Inferior parietal cortex (tissue), 1 donor: ENCODE results near the gene UST.
"Not testable (repeated sequence)": the region's sequence is repeated elsewhere in the genome, so short reads cannot be mapped to it uniquely, and the experiment has no call there.

ENCODE experiments used
- DNase-seq: peaks from one replicate; pipeline ENCODE4 v3.0.0-alpha.2; 2016; ENCODE audit errors: extremely low spot score

The UST gene

DNA sequence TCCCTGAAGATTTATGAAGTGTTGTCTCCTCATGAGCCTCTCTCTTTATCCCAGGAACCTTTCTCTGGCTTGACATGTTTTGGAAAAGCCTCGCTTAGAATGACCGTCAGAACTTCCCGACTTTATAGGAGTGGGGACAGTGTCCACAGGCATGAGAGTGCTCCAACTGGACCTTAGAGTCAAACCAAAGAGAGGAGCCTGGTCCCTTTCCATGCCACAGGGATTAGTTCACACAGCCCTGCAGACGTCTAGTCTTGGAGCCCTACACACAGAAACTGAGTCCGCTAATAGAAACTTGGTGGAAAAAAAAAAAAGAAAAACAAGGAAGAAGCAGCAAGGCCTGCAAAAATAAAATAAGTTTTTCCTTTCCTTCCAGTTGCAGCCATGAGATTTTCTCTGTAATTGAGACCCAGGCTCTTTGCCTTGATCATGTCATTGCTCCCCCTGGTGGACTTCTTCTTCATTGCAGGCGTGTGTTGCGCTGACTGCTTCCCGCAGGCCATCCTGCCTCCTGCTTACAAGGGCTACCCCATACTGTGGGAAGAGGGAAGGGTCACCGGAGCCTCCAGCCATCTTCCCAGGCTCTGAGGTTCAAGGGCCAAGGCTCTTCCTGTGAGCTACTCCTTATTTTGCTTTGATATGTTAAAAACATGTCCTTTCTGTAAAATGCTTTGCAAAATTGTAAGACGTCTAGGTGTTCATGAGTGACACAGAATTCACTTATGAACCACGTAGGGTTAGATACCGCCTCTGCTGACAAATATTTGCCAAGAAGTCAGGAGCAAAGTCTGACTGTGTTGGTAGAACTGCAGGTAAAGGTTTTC is 201.0 kb downstream of the UST start:
- peak; percentile 97 for DNase-seq

DNA sequence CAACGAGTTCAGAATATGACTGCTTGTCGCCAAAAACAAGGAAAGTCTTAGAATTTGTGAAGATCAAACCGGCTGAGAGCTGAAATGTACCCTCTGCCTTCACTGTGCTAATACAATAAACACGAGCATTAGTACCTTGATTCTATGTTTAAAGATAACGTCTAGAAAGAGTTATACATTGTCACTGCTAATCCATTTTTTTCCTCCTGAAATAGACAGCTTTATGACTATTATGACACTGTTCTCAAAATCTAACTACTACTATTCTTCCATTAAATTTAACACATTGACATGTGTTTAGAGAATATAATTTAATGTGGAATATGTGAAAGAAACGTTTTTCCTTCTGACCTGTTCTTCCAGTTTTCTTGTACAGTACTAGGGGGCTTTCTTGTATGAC is 204.8 kb downstream of the UST start:
- no peak for DNase-seq

DNA sequence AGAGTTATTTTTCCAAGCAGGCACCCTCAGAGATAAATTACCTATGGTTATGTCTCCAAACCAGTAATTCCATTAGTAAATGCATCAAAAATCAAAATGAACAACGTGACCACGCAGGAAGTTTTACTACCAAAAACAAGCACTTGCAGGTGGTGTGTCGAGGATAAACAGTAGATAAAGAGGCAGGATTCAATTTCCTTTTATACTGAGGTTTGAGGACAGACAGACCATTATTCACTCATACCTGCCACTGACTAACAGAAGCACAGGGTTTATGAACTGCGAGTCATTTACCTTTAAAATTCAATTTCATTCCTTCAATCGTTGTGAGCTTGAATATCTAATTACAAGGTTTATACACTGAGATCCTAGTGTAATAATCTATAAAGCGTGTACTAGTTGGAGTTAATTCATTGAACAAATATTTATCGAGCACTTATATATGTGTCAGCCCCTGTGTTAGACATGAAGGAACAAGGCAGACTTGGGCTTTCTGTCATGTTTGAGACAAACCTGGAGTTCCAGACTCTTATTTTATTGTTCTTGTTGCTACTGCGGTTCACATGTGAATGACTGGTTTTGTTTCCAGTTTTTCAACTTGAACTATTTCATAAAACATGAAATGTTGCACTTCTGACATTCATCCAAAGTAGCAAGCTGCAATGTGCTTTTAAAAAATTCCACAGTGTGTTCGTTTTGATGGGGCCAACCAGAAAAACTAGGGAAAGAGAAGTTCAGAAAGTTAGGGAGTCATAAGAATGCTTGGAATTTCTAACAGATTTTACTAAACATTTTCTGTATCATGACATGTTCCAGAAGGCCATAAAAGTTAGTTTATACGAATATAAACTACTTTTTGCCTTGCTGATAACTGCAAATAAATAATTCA is 205.6 kb downstream of the UST start:
- no peak for DNase-seq

DNA sequence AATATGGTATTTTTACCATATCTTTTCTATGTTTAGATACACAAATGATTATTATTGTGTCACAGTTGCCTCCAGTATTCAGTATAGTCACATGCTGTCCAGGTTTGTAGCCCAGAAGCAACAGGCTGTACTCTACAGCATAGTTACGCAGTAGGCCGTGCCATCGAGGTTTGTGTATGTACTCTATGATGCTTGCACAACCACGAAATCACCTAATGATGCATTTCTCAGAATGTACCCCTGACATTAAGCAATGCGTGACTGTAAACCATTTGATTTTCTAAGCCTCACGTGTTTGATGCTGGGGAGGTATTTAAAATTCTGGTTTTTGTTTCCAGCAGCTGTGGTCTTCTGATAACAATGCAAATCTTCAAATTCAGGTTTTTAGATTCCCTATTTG is 207.6 kb downstream of the UST start:
- DNase-seq: no peak

DNA sequence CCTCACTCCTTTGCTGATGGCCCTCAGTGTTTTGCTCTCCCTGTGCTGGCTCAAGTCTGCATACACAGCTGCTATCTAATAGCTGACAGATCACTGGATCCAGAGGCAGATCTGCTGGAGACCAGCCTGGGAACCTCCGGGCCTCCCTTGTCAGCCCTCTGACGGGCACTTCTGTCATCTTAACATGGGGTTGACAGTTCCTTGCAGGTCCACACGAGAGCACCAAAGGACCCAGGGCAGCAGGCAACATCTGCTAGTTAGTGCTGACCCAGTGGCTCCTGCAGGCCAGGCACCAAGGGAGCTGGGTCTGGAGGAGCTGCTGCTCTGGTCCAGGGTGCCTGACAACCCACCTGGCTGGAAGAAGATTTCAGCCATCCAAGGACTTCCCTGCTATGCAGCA is 208.1 kb downstream of the UST start:
- DNase-seq: no peak

DNA sequence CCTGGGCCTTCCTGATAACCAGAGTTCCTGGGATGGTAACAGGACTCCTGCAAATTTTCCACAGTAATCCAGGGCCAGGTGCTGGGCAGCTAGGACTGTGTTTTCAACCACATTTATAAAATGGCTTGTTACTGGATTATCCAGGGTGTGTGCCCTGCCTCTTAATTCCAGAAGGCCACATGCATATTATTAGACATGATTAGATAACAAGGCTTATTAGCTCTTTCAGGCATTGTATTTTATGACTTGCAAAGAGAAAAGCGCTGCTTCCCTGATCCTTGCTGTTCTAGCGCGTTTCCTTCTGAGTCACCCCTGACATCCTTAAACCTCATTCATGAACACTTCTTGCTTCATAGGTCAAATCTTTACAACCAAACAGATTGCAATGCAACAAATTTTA is 208.6 kb downstream of the UST start:
- DNase-seq: no peak

DNA sequence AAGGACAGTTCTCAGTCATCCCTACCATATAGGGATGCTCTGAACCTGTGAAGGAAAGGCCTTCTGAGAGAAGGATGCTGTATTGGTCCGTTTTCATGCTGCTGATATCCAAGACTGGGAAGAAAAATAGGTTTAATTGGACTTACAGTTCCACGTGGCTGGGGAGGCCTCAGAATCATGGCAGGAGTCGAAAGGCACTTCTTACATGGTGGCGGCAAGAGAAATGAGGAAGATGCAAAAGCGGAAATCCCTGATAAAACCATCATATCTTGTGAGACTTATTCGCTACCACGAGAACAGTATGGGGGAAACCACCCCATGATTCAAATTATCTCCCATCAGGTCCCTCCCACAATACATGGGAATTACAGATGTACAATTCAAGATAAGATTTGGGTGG is 209.3 kb downstream of the UST start:
- DNase-seq: not testable (repeated sequence)

DNA sequence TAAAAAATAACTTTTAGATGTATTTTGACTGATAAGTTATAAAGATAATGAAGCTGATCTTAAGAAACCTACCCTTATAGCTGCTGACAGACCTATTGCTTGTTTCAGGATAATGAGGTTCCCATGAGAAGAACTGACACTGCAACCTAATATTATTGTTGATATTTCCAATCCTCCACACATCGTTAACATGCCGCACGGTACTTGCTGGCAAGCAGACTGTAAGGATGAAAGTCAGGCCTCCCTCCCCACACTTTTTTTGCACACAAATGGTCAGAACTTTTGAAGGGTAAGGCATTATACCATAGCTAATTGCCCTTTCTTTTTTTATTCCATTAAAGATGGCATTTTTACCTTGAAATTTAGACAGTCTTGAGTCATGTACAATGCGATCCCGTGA is 210.9 kb downstream of the UST start:
- DNase-seq: no peak

DNA sequence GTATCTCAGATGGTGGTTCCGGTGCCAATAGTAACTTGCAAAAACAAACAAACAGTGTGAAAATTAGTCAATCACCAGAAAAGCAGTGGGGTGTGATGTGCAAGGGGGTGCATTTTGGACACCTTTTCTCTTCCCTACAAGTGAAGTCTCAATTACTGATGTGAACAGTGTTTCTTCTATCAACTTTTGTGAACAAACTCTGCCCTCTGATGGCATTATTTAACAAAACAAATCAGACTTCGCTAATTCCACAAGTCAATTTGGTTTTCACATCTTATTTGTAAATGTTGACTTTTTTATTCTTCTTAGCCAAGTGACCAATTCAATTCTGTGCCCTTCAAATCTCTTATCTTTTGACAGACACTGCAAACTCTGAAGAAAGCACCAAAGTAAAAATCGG is 212.2 kb downstream of the UST start:
- no peak for DNase-seq

DNA sequence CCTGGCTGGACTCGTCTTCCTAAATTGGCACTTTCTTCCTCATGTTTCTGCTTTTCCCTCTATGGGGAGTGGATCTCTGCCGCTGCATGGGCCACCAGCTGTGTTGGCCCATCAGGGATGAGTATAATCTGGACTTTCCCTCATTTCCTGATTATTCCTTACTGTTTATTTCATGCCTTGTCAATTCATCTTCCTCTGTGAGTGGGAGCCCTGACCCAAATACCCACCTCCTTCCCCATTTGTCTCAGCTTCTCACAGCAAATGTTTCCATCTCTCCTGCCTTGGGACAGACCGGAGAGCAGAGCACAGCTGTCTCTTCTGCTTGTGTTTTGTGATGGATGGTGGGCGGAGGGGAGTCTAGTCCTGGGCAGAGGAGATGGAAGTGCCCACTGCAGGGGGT is 212.7 kb downstream of the UST start:
- no peak for DNase-seq

DNA sequence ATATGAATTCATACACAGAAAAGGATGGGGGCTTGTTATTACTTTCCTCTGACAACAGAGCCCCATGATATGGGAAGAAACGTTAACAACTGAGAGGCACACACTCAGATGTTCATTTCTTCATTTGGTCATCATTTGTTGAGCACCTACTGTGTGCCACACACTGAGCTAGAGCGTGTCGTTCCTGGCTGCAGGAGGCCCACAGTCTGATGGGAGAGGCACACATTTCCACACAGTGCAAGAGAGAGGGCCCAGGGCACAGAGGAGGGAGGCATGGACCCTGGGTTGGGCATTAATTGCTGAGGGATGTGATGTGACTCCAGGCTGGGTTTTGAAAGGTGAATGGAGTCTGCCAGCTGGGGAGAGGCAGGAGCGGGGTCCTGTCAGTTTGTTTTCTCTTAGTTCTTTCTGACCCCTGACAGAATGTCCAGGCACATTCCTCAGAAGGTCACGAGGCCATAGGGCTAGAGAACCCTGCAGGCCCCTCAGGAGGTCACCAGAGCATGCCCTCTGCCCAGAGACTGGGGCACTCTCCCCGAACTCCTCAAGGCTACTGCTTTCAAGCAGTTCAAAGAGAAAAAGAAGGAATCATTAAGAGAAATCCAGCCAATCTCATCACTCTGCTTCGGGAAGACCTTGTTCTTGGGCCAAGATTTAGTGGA is 216.2 kb downstream of the UST start:
- no peak for DNase-seq

DNA sequence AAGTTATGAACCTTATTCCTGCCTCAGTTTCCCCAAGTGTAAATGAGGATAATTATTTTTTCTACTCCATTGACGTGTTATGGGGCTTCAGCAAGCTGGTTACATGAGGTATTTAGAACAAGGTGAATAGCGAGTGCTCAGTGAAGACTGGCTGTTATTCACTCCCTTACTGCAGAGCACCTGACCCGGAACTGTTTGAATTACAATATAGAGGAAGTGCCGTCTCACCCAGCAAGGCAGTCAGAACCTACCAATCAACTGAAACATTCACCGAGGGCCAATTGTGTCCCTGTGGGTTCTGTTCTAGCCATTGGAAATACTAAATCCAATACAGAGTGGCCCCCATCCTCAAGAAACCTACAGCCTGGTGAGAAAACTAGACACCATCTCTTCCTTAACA is 216.9 kb downstream of the UST start:
- no peak for DNase-seq

DNA sequence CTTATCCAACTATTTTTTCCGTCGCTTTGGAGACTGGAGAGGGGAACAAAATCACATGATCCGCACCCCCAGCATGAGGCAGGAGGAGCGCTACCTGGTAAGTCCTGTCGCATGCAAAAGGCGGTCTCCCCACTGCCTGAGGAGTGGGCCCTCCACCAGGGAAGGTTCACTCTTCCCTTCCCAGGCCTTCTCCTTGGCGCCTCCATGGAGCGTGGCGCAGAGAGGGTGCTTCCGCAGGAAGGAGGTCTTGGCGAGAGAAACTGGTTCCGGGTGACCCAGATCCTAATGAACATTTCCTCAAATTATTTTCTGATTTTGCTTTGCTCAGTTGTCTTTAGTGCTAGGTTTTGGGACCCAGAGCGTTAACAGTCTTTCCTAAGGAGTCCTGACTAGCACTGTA is 217.6 kb downstream of the UST start:
- DNase-seq: no peak

DNA sequence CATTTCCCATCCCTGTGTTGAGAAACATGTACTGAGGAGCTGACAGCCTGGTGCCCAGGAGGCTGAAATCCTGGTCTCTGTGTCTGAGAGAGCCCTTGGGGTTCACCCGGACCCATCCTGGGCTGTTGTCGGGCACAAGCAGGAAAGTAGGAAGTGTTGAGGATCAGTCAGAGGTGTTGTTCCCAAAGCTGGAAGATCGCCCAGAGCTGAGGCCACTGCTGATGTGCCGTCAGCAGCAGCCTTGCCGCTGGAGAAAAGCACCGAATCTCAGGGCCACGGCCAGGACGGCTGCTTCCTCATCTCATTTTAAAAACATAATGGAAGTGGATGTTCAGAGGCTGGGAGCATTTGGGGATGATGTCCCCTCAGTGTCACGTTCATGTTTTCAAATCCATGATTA is 218.5 kb downstream of the UST start:
- no peak for DNase-seq

DNA sequence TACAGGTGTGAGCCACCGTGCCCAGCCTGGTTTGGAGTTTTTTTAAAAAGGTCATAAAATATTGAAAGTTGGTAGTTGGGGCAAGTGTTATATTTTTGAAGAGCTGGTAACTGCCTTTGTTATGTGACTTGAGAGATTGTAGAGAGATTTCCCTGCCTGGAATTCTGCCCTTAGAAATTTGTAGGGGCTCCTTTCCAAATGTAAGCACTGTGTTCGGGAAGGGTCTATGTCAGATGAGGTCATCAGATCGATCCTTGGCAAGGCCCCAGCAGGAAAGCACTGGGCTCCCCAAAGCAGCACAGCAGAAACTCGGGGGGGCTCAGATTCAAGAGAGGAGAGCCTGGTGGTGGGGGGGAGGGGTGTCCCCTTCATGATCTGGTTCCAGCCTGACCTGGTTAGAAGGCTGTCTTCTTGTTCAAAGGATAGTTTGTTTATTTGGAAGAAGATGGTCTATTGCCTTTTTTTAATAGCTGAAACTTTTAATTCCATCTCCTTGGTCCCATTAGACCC is 220.2 kb downstream of the UST start:
- DNase-seq: no peak

DNA sequence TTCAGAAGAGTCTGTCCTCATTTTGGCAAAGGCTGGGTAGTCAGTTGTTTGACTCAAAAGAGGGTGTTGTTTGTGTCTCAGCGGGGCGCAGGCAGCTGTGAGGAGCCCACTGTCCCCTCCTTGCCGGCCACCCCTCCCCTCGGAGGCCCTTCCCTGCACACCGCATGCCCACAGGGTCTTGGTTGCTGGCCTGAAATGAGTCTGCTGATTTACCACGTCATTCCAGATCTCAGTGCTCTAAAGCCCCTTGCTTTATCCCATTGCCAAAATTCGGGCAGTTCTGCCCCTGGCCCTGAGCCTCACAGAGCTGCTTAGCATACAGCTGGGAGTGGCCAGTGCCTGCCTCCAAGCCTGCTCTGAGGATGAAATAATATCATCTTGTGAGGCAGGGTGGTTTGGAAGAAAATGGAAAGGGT is 220.7 kb downstream of the UST start:
- DNase-seq: no peak

DNA sequence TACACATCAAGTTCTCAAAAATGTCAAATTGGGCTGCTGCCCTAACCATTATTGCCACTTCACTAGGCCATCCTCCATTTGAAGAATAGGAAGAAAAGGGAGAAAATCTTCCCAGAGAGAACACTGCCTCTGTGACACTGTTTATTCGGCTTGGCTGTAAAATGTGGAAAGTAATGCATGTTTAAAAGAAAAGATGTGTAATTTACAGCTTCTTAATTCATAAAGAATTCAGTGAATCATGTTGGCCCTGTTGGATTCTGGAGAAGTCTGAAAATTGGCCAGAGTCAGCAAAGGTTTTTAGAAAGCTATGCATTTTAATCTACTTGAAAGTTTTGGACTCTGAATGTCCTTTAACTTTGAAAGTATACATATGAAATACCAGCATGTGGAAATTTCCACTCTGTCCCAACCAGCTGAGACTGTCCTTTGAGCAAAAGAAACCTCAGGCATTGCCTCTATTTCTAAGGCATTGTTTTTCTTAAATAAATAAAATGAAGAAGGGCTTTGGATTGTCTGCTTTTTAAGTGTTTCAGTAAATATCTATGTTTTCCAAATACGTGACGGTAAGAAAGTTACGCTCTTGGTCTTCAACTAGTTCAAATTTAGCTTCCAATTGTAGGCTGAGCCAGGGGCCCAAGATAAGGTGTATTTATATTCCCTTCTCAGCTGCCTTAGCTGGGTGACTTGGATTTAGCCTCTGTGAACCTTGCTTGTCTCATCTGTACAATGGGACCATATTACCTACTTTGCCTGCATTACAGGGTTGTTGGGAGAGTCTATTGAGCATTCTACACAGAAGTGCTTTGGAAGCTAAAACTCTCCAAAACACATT is 222.2 kb downstream of the UST start:
- DNase-seq: no peak

DNA sequence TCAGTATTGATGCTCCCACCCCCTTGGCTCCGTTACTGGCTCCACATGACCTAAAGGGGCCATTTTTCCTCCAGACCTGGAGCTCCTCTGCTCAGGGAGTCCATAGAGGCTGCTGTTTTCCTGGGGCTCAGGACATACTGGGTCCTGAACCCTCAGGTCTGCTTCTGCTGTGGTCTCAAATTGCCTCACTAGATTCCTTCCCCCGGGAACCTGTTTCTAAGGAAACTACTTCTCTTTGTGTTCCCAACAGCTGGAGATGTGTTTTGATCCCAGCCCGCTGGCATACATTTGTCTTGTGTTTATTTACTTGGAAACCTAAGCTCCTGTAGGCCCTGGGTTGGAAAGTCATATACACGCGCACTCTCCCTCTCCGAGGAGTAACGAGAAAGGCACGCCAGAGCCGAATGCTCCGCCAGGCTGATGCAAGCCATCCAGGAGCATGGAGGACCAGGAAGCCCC is 222.8 kb downstream of the UST start:
- no peak for DNase-seq

DNA sequence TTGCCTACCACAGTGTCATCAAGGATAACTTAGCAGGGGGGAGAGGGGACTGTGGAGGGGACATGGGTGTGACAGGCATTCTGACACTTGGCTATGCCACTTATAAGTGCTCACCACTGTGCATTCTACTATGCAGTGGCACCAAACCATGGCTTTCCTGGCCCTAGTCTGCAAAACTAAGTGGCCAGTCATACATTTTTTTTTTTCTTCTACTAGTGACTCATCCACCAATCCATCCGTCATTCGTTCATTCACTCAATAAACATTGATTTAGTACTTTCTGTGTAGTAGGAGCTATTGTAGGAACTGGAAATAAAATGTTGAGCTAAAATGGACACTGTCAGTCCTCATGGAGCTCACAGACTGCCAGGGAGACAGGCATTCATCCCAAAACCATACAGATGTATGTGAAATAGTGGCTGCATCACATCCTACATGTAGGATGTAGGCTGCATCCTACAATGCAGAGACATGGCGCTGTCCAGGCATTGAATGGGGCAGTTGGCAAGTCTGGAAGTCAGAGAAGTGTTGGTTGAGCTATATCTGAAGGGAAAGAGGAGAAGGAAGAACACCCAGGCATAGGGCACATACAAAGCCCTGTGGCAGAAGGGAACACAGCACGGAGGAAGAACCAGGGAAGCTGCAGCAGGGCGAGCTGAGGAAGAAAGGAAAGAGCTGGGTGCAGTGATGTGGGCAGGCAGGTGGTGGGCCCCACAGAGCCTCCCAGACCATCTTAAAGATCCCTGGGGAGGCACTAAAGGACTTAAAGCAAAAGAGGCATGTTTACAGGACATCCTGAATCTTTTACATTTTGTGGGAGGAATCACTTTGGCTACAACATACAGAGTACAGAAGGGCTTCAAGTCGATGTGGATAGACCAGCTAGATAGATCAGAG is 224.4 kb downstream of the UST start:
- DNase-seq: no peak

DNA sequence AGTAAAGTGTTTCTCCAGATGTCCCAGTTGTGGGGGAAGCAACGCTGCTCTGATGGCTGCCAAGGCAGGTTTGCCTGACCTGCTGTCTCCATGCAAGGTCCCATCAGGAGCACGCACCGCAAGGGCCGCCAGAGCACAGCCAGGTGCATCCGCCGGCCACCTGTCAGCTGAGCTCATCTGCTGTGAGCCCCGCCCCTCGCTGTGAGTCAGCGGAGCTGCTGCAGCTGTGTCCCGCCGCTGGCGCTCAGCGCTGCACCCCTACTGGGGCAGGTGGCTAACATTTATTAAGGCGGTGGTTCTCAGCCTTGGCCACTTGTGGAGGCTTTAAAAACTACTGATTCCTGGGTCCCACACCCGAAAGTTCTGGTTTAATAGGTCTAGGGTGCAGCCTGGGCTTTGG is 225.7 kb downstream of the UST start:
- no peak for DNase-seq
